Osteoblast (primary cell): ENCODE results near the gene UBE2D4. TPM values are rescaled to one million over a fixed set of nuclear protein-coding genes. Genes with fewer than 3 reads are reported as not detected.
"Not testable (repeated sequence)": the region's sequence is repeated elsewhere in the genome, so short reads cannot be mapped to it uniquely, and the experiment has no call there.

Experiments
- DNase-seq: peaks from one replicate; pipeline ENCODE4 v3.0.0; 2011; ENCODE audit warnings: low spot score, mixed read lengths; ENCODE audit not compliant: insufficient read length; ENCODE audit errors: missing footprints
- H2AFZ ChIP-seq: 2 replicates; pipeline ENCODE4 v1.6.0; 2011; ENCODE audit warnings: mild to moderate bottlenecking, low read length
- H3K27ac ChIP-seq: 2 replicates; pipeline ENCODE4 v1.5.1; 2011; ENCODE audit warnings: mild to moderate bottlenecking, low read depth, low read length, moderate library complexity
- H3K27me3 ChIP-seq: 2 replicates; pipeline ENCODE4 v1.6.0; 2012; ENCODE audit warnings: mild to moderate bottlenecking, control low read depth, inconsistent platforms, low read length, moderate library complexity; ENCODE audit not compliant: insufficient read depth
- H3K36me3 ChIP-seq: 2 replicates; pipeline ENCODE4 v1.5.1; 2011; ENCODE audit warnings: mild to moderate bottlenecking, low read length, control low read depth, moderate library complexity; ENCODE audit not compliant: insufficient read depth
- H3K4me1 ChIP-seq: 2 replicates; pipeline ENCODE4 v1.5.1; 2011; ENCODE audit warnings: mild to moderate bottlenecking, low read length, control low read depth, moderate library complexity; ENCODE audit not compliant: insufficient read depth
- H3K4me2 ChIP-seq: 2 replicates; pipeline ENCODE4 v1.6.0; 2011; ENCODE audit warnings: mild to moderate bottlenecking, low read length; ENCODE audit not compliant: insufficient read depth
- H3K4me3 ChIP-seq: fragments of 200-600 bp; sonication (generic); 3 replicates; pipeline ENCODE4 v1.5.1; 2012; ENCODE audit warnings: mild to moderate bottlenecking, low read length, inconsistent platforms; ENCODE audit not compliant: insufficient read depth
- H3K79me2 ChIP-seq: 2 replicates; pipeline ENCODE4 v1.6.0; 2012; ENCODE audit warnings: mild to moderate bottlenecking, low read length, control low read depth, inconsistent platforms; ENCODE audit not compliant: insufficient read depth
- H3K9me3 ChIP-seq: 2 replicates; pipeline ENCODE4 v1.5.1; 2011; ENCODE audit warnings: low read depth, low read length, control low read depth
- H4K20me1 ChIP-seq: 2 replicates; pipeline ENCODE4 v1.6.0; 2012; ENCODE audit warnings: mild to moderate bottlenecking, low read length, control low read depth; ENCODE audit not compliant: insufficient read depth
- CTCF ChIP-seq: IDR thresholded peaks from 2 replicates; pipeline ENCODE4 v1.5.1; 2011; ENCODE audit warnings: mild to moderate bottlenecking, low read depth, low read length, moderate library complexity; ENCODE audit errors: extremely low read depth
- total RNA-seq: library from RNA; depleted of rRNA; stranded (reverse); fragments of >200 nt; gene quantifications from 2 replicates; pipeline ENCODE4 v1.2.3, GENCODE V29; 2012

The UBE2D4 gene
- total RNA-seq, 1 donor, result 19.2 TPM

- no peaks in the 10 kb centered on the region for H4K20me1 ChIP-seq
- no peaks in the 10 kb centered on the region for H3K27me3 ChIP-seq
- H3K4me2 ChIP-seq, result no peak overlapping the region
- no peak for DNase-seq
- no peaks in the 10 kb centered on the region for H3K4me1 ChIP-seq
- no peaks in the 10 kb centered on the region for H3K36me3 ChIP-seq
- no peak overlapping the region for H2AFZ ChIP-seq
- no peaks in the 10 kb centered on the region for H3K9me3 ChIP-seq
- no peaks in the 10 kb centered on the region for H3K79me2 ChIP-seq
- H3K4me3 ChIP-seq, result no peak overlapping the region
- no peak for TF ChIP-seq CTCF
- no peak overlapping the region for H3K27ac ChIP-seq
Measured at GRCh38 chr7:43977525-43977924, 51.3 kb downstream of the UBE2D4 start.

- H3K79me2 ChIP-seq, H3K27me3 ChIP-seq, H3K4me3 ChIP-seq, H3K36me3 ChIP-seq, H3K4me1 ChIP-seq, H4K20me1 ChIP-seq, DNase-seq, H3K9me3 ChIP-seq, H2AFZ ChIP-seq, H3K27ac ChIP-seq, H3K4me2 ChIP-seq: not testable (repeated sequence)
Measured at GRCh38 chr7:43978102-43978501, 51.9 kb downstream of the UBE2D4 start.

- not testable (repeated sequence) for H2AFZ ChIP-seq, H3K27me3 ChIP-seq, H3K9me3 ChIP-seq, DNase-seq, H3K79me2 ChIP-seq, H4K20me1 ChIP-seq, H3K4me2 ChIP-seq, H3K4me3 ChIP-seq, H3K4me1 ChIP-seq, H3K36me3 ChIP-seq, H3K27ac ChIP-seq
Measured at GRCh38 chr7:43982848-43983247, 56.6 kb downstream of the UBE2D4 start.

- H3K9me3 ChIP-seq, DNase-seq, H3K4me3 ChIP-seq, H3K4me2 ChIP-seq, H3K36me3 ChIP-seq, H3K79me2 ChIP-seq, H3K27ac ChIP-seq, H3K4me1 ChIP-seq, H4K20me1 ChIP-seq, H3K27me3 ChIP-seq, H2AFZ ChIP-seq: not testable (repeated sequence)
Measured at GRCh38 chr7:43983736-43984135, 57.5 kb downstream of the UBE2D4 start.

- not testable (repeated sequence) for H4K20me1 ChIP-seq, H3K4me3 ChIP-seq, H3K4me1 ChIP-seq, H3K36me3 ChIP-seq, H3K9me3 ChIP-seq, H3K27ac ChIP-seq, H3K27me3 ChIP-seq, H2AFZ ChIP-seq, H3K79me2 ChIP-seq
- DNase-seq, result peak; percentile 93
- peak overlapping the region; percentile 56 for H3K4me2 ChIP-seq
- TF ChIP-seq CTCF, result peak; percentile 32
Measured at GRCh38 chr7:43985904-43986864, 59.9 kb downstream of the UBE2D4 start.

GRCh38 chr7:43987476-43987875 lies 61.2 kb downstream of the UBE2D4 start:
- not testable (repeated sequence) for H3K27ac ChIP-seq, H3K4me2 ChIP-seq, H4K20me1 ChIP-seq, H3K79me2 ChIP-seq, DNase-seq, H3K27me3 ChIP-seq, H2AFZ ChIP-seq, H3K4me3 ChIP-seq, H3K9me3 ChIP-seq, H3K36me3 ChIP-seq, H3K4me1 ChIP-seq

GRCh38 chr7:43990011-43990585 lies 63.9 kb downstream of the UBE2D4 start:
- H3K4me2 ChIP-seq, H4K20me1 ChIP-seq, H3K79me2 ChIP-seq, H3K27me3 ChIP-seq, H3K27ac ChIP-seq, H3K36me3 ChIP-seq, DNase-seq, H3K9me3 ChIP-seq, H3K4me1 ChIP-seq, H2AFZ ChIP-seq, H3K4me3 ChIP-seq: not testable (repeated sequence)
